Thoracic aorta endothelial cell (primary cell): ENCODE measurements around the gene MCUB. TPM values are rescaled to one million over a fixed set of nuclear protein-coding genes. Genes with fewer than 3 reads are reported as not detected.

Experiments
- small RNA-seq: library from RNA; depleted of rRNA; stranded (forward); fragments of <200 nt; gene quantifications from one replicate; pipeline ENCODE3, GENCODE V24; 2012
- total RNA-seq: library from RNA; depleted of rRNA; stranded (reverse); fragments of >200 nt; gene quantifications from 2 replicates; pipeline ENCODE4 v1.2.3, GENCODE V29; 2012

The MCUB gene
- total RNA-seq: 44.4 and 70.1 TPM in 2 replicates

GRCh38 chr4:109559983-109560686 lies at the start of gene MCUB:
TSS of gene MCUB (plus strand) at chr4:109560246. CDS start at chr4:109560338, 92 bp downstream.

DNA sequence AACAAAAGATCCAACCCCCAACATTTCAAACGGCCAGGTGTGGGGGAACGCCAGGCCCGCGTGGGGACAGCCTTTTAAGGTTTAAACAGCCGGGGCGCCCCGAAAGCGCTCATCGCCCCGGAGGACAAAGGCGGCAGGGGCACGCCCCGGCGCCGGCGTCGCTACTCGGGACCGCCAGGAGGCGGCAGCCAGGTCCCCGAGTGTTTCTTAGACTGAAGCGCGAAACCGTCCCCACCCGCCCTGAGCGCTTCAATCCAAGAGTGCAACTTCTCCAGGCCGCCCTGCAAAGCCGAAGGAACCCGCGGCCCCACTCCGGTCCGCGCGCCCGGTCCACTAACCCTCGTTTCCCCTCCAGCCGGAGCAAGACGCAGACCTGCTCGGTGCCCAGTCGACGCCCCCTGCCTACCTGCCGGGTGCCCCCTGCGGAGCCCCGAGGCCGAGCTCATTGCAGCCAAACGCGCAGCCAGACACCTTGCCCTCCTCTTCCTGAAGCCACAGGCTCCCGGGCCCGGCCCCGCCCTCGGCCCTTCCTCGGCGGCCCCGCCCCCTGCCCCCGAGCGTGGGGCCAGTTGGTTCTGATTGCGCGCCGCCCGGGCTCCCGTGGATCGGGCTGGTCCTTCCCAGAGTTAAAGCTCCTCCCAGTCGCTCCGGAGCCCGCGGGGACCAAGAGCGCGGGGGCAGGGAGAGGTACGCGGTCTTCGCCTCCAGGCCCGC lies 143.1 kb downstream of the MCUB start, which contains the start of gene CASP6:
CASP6 (minus strand) TSS at position 496 of the 714 bp plus-strand sequence; CDS start at position 446, 50 bp downstream.

DNA sequence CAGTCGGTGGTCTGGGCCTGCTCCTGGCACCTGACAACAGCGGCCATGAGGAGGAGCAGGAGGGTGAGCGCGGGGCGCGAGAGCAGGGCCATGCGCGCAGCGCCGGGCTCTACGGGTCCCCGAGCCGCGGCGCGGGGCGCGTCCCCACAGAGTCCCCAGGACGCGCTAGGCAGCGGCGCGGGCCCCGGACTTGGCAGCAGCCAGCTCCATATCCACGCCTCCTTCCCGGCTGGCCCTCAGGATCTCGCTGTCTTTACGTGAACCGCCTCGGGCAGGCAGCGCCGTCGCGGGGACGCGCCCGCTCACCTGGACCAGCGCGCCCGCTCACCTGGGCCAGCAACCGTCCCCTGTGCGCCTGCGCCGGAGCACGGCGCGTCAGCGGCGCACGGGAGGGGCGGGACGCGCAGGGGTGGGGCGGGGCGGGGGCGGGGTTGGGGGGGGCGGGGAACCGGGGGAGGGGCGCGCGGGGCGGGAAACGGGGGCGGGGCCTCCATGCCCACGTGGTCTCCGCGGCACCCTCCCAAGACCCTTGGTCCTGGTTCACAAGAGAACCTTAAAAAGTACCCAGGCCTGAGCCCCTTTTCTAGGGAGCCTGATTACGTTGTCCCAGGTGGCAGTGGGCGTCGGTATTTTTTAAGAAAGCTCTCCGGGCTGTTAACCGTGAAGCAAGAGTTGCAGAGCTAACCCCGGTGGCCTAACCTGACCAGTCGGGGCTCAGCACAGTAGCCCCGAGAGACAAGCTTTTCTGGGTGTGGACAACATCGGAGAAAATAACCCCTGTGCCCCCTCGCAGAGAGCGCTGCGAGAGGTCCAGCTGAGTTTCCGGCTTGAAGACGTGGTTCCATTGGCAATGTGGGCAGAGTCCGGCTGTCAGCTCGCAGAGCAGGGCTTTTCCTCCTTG lies 169.9 kb downstream of the MCUB start, which contains the start of gene PLA2G12A:
PLA2G12A (minus strand) TSS at position 353 of the 901 bp plus-strand sequence; CDS start at position 92, 261 bp downstream.

Small RNA genes lying within 50 kb of the gene (small RNA-seq; reads per million reads assigned to genes)
- gene HIGD1AP14: not detected

Other genes with a start within 250 kb of the MCUB start
- gene SEC24B, start 126.4 kb upstream of the MCUB start, total RNA-seq: 30.5 and 38.2 TPM in 2 replicates
- 42.7 and 56.2 TPM in 2 replicates for gene CASP6, start 143.2 kb downstream of the MCUB start, total RNA-seq
- 16.1 and 47.5 TPM in 2 replicates for gene PLA2G12A, start 169.8 kb downstream of the MCUB start, total RNA-seq
- 12.4 and 39.3 TPM in 2 replicates for gene CFI, start 241.8 kb downstream of the MCUB start, total RNA-seq